Testis (tissue), 3 donors: ENCODE data around the gene TPRN. TPM values are rescaled to one million over a fixed set of nuclear protein-coding genes. Genes with fewer than 3 reads are reported as not detected.
A peak's percentile ranks its signal among the peaks of the same experiment; 100 is the strongest.

ENCODE experiments used
- DNase-seq: peaks from one replicate; pipeline ENCODE4 v3.0.0-alpha.2; 2019
- H3K27ac ChIP-seq, 2 donors: fragments of 200-600 bp; sonication (generic); one replicate each; pipeline ENCODE4 v1.5.1; 2019
- H3K27me3 ChIP-seq: fragments of 200-600 bp; sonication (generic); one replicate; pipeline ENCODE4 v1.5.1; 2019
- H3K36me3 ChIP-seq: fragments of 200-600 bp; sonication (generic); one replicate; pipeline ENCODE4 v1.5.1; 2017; ENCODE audit warnings: low read depth; ENCODE audit errors: missing control alignments
- H3K4me1 ChIP-seq: fragments of 200-600 bp; sonication (generic); one replicate; pipeline ENCODE4 v1.5.1; 2019
- H3K4me3 ChIP-seq, 2 donors: fragments of 200-600 bp; sonication (generic); one replicate each; pipeline ENCODE4 v1.5.1; 2017 to 2019
- H3K9me3 ChIP-seq: fragments of 200-600 bp; sonication (generic); one replicate; pipeline ENCODE4 v1.5.1; 2017
- POLR2A ChIP-seq: fragments of 450-650 bp; IDR thresholded peaks from one replicate; pipeline ENCODE4 v1.6.1; 2017; ENCODE audit warnings: antibody characterized with exemption, mild to moderate bottlenecking, moderate library complexity
- WGBS, 2 donors: methylation state at CpG; one replicate each; pipeline ENCODE4 v1.1.5; 2018; 5-methylcytosine and 5-hydroxymethylcytosine counted together
- intact Hi-C: fragments of 100-400 bp; cut with DNase I; formaldehyde crosslinking; loops from one replicate; pipeline ENCODE4 v1.15.1; 2023; ENCODE audit warnings: low total_unique reads
- polyA plus RNA-seq: library from polyadenylated mRNA; stranded (reverse); fragments of 350-450 nt; fragmentation: Illumina TruSeq; extraction: RNeasy Lipid Tissue Mini Kit (QIAGEN cat#74804); gene quantifications from one replicate; pipeline ENCODE4 v1.2.3, GENCODE V29; 2014; ENCODE audit warnings: low read depth, low replicate concordance; ENCODE audit not compliant: insufficient read depth
- total RNA-seq, 2 donors: library from RNA; depleted of rRNA; stranded (reverse); fragments of >200 nt; gene quantifications; one replicate each; pipeline ENCODE4 v1.2.3, GENCODE V29; 2016
- TF ChIP-seq, protein P1 (sequence below), 3 experiments: fragments of 450-650 bp in 2 of 3; fragments of 200-600 bp in 1 of 3; sonication (generic) in 1 of 3; IDR thresholded peaks; one replicate each; pipeline ENCODE4 v1.5.1; 2016 to 2019; ENCODE audit warnings: antibody characterized with exemption in 3 of 3, mild to moderate bottlenecking in 2 of 3, moderate library complexity in 1 of 3

The TPRN gene
- total and polyA plus RNA-seq, 3 donors from 2014 or later: 17.2 to 35.2 (median 25.9) TPM

- 84 to 88% methylated on average over 18 to 51 of the region's 52 CpGs for whole genome bisulfite sequencing, 2 donors
- Histone ChIP-seq H3K27ac (no peak overlapping the region), H3K4me3 (no peak overlapping the region), H3K36me3 (no peaks in the 10 kb centered on the region), H3K27me3 (no peaks in the 10 kb centered on the region), H3K9me3 (no peaks in the 10 kb centered on the region), H3K4me1 (peaks cover 29% of the 10 kb centered on the region)
- intact Hi-C loops: loop anchor here (10.0 kb wide), 1 partner anchor 106 kb away; the partner anchor contains the start of gene DPP7
- TF ChIP-seq, protein P1, sequence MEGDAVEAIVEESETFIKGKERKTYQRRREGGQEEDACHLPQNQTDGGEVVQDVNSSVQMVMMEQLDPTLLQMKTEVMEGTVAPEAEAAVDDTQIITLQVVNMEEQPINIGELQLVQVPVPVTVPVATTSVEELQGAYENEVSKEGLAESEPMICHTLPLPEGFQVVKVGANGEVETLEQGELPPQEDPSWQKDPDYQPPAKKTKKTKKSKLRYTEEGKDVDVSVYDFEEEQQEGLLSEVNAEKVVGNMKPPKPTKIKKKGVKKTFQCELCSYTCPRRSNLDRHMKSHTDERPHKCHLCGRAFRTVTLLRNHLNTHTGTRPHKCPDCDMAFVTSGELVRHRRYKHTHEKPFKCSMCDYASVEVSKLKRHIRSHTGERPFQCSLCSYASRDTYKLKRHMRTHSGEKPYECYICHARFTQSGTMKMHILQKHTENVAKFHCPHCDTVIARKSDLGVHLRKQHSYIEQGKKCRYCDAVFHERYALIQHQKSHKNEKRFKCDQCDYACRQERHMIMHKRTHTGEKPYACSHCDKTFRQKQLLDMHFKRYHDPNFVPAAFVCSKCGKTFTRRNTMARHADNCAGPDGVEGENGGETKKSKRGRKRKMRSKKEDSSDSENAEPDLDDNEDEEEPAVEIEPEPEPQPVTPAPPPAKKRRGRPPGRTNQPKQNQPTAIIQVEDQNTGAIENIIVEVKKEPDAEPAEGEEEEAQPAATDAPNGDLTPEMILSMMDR (IDR thresholded peaks at IDR 0.05): no peak
- no peak for TF ChIP-seq POLR2A
- no peak for DNase-seq
These were observed 20.0 kb upstream of the TPRN start for GRCh38 chr9:137220317-137221094.

- 84 to 96% methylated on average over 4 to 10 of the region's 10 CpGs for WGBS, 2 donors
- H3K27ac ChIP-seq: no peak overlapping the region
- no peak overlapping the region for H3K4me3 ChIP-seq
- H3K27me3 ChIP-seq: no peaks in the 10 kb centered on the region
- no peaks in the 10 kb centered on the region for H3K36me3 ChIP-seq
- no peak for DNase-seq
- no peaks in the 10 kb centered on the region for H3K9me3 ChIP-seq
- intact Hi-C loops: loop anchor here (10.0 kb wide), 1 partner anchor 105 kb away; the partner anchor contains the start of gene DPP7
- peaks cover 29% of the 10 kb centered on the region for H3K4me1 ChIP-seq
- TF ChIP-seq POLR2A: no peak
- TF ChIP-seq, protein P1 (IDR thresholded peaks at IDR 0.05): no peak
These were observed 19.3 kb upstream of the TPRN start for GRCh38 chr9:137219757-137220316.

GRCh38 chr9:137218754-137219271, 18.3 kb upstream of the TPRN start:
- Histone ChIP-seq H3K4me1 (peaks cover 29% of the 10 kb centered on the region), H3K36me3 (no peaks in the 10 kb centered on the region), H3K4me3 (peak overlapping the region in 1 of 2 donors; percentile 54), H3K27me3 (no peaks in the 10 kb centered on the region), H3K27ac (no peak overlapping the region), H3K9me3 (no peaks in the 10 kb centered on the region)
- 50 to 76% methylated on average over 4 to 12 of the region's 12 CpGs for WGBS, 2 donors
- TF ChIP-seq, protein P1 (IDR thresholded peaks at IDR 0.05): no peak
- no peak for TF ChIP-seq POLR2A
- intact Hi-C loops: no loop called here
- DNase-seq: peak; percentile 71

GRCh38 chr9:137218212-137218753, 17.7 kb upstream of the TPRN start:
- Histone ChIP-seq H3K4me1 (peaks cover 28% of the 10 kb centered on the region), H3K4me3 (peak overlapping the region in 1 of 2 donors; percentile 54), H3K27ac (no peak overlapping the region), H3K36me3 (no peaks in the 10 kb centered on the region), H3K9me3 (no peaks in the 10 kb centered on the region), H3K27me3 (no peaks in the 10 kb centered on the region)
- no peak for DNase-seq
- intact Hi-C loops: no loop called here
- TF ChIP-seq, protein P1 (IDR thresholded peaks at IDR 0.05): no peak
- TF ChIP-seq POLR2A: no peak
- WGBS, 2 donors: 66 to 72% methylated on average over 13 to 30 of the region's 30 CpGs
